ENCODE data around the gene UNC5A.

Gene UNC5A

DNA sequence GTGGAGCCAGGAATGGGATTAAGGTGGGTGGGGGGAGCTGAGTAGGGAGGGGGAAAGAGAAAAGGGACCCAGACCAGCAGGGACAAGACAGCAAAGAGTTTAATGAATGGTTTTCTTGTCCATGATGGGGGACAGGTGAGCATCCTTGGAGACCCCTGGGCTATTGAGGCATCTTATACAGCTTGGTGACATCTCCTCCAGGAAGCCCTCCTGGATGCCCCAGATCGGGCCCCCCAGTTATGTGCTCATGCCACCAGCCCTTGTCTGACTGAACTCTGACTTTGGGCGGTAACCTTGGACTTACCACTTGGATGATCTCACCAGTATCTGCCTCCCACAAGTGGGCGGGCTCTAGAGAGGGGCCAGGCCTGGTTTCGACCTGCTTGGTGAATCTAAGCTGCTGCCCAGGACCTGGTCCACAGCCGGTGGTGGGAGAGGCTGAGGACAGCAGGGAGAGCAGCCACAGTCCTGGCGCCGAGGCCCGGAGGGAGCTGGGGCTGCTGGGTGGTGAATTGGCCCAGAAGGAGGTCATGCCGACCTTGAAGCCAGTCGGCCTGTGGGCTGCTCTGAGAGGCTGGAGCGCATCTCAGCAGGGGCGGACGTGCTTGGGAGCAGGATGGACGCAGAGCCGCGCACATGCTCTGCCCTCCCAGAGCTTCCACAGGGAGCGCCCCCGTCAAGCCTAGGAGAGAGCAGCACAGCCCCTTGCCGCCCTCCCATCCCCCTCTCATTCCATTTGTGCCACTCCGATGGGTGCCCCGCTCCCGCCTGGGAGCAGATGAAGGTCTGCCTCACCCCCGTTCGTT lies 36.2 kb downstream of the UNC5A start:
- POLR2A ChIA-PET: no interaction called here
- DNase-seq (ENCODE audit: extremely low spot score): no peak
- TF ChIP-seq NFRKB (IDR thresholded peaks at IDR 0.05): no peak
- no peak for TF ChIP-seq FOXK2 (IDR thresholded peaks at IDR 0.05)
- no peak for TF ChIP-seq TARDBP (IDR thresholded peaks at IDR 0.05)
- TF ChIP-seq LEF1 (IDR thresholded peaks at IDR 0.05; ENCODE audit: borderline replicate concordance): no peak
- TF ChIP-seq ARNT (IDR thresholded peaks at IDR 0.05): no peak
- CTCF ChIA-PET: no interaction called here

DNA sequence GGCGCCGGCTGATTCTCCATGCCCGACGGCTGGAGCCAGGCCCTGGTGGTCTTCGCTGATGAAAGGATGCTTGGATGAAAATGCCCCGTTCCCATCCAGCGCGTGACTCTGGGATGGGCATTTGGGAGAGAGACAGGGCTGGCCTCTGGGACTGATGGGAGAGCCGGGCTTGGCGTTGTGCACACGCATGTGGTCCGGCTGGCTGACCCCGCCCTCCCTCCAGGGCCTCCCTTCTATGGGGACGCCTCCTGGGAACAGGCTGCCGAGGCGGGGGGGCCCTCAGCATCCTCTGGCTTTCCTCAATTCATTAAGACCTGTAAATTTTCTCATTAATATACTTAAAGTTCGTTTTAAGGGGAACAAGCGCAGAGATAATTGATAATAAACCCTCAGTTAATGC lies 36.8 kb downstream of the UNC5A start:
- TF ChIP-seq ZNF384 (IDR thresholded peaks at IDR 0.05) (no peak), TARDBP (IDR thresholded peaks at IDR 0.05) (no peak)
- DNase-seq (ENCODE audit: extremely low spot score): no peak
- ChIA-PET POLR2A (no interaction called here), CTCF (no interaction called here)

DNA sequence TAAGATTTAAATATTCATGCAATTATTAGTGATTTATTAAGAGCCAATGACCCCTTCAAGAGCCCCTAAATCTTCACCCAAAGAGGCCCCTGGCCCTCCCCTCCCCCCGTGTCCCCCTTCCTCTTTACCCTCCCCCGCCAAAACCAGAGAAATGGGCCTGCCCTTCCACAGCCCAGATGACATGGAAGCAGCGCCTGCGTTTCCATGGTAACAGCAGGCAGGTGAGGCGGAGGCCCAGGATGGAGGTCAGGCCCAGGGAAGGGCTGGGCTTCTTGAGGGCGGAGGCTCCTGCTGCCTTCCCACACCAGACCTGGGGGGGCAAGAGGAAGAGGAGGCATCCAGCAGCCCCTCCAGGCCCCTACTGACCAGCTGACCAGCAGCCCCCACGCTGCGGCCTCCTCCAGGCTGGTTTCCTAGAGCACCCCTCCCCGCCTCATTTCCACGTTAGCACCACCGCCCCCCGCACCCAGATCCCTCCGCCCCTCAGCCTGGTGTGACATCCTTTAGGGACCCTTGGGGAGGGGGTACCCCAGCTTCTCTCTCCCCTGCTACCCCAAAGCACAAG lies 37.4 kb downstream of the UNC5A start:
- POLR2A ChIA-PET: no interaction called here
- CTCF ChIA-PET: no interaction called here
- no peak for DNase-seq (ENCODE audit: extremely low spot score)
- TF ChIP-seq NFRKB (IDR thresholded peaks at IDR 0.05): no peak
- TF ChIP-seq SP1 (IDR thresholded peaks at IDR 0.05): no peak
- no peak for TF ChIP-seq BHLHE40 (IDR thresholded peaks at IDR 0.05; ENCODE audit: borderline replicate concordance)
- no peak for TF ChIP-seq HDGF (IDR thresholded peaks at IDR 0.05; ENCODE audit: borderline replicate concordance)
- no peak for TF ChIP-seq CTBP1 (IDR thresholded peaks at IDR 0.05; ENCODE audit: borderline replicate concordance)
- TF ChIP-seq FOXA1 (IDR thresholded peaks at IDR 0.05): no peak
- TF ChIP-seq ARNT (IDR thresholded peaks at IDR 0.05): no peak
- no peak for TF ChIP-seq LEF1 (IDR thresholded peaks at IDR 0.05; ENCODE audit: borderline replicate concordance)
- no peak for TF ChIP-seq FOXM1 (IDR thresholded peaks at IDR 0.05; ENCODE audit: borderline replicate concordance)
- TF ChIP-seq TARDBP (IDR thresholded peaks at IDR 0.05): no peak
- no peak for TF ChIP-seq ELF4 (IDR thresholded peaks at IDR 0.05)
- TF ChIP-seq SUZ12 (IDR thresholded peaks at IDR 0.05): no peak
- no peak for TF ChIP-seq L3MBTL2 (conservative IDR thresholded peaks at IDR 0.05)
- no peak for TF ChIP-seq ZNF384 (IDR thresholded peaks at IDR 0.05)
- TF ChIP-seq, protein P1, sequence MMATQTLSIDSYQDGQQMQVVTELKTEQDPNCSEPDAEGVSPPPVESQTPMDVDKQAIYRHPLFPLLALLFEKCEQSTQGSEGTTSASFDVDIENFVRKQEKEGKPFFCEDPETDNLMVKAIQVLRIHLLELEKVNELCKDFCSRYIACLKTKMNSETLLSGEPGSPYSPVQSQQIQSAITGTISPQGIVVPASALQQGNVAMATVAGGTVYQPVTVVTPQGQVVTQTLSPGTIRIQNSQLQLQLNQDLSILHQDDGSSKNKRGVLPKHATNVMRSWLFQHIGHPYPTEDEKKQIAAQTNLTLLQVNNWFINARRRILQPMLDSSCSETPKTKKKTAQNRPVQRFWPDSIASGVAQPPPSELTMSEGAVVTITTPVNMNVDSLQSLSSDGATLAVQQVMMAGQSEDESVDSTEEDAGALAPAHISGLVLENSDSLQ (IDR thresholded peaks at IDR 0.05): no peak

DNA sequence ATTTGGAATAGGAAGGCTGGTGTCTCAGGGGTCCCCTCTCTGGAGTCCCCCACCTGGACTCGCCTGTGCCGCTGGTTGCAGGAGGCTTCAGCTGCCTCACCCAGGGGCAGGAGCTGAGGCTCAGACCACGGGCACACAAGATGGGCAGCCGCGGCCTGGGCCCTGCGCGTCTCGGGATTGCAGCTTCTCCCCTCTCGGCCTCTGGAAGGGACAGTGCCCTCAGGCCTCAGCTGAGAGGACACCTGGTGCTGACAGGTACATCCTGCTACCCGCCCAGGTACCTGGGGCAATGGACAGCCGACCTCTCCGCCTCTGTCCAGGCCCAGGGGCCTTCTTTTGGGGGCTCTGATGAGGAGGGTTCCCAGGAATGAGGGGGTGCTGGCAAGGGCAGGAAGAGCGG lies 38.3 kb downstream of the UNC5A start:
- no peak for DNase-seq (ENCODE audit: extremely low spot score)
- ChIA-PET POLR2A (no interaction called here), CTCF (no interaction called here)
- TF ChIP-seq ARNT (IDR thresholded peaks at IDR 0.05) (no peak), ELF4 (IDR thresholded peaks at IDR 0.05) (no peak), SP1 (IDR thresholded peaks at IDR 0.05) (no peak), NFRKB (IDR thresholded peaks at IDR 0.05) (no peak), FOXM1 (IDR thresholded peaks at IDR 0.05; ENCODE audit: borderline replicate concordance) (no peak), CTBP1 (IDR thresholded peaks at IDR 0.05; ENCODE audit: borderline replicate concordance) (no peak), TARDBP (IDR thresholded peaks at IDR 0.05) (no peak), HDGF (IDR thresholded peaks at IDR 0.05; ENCODE audit: borderline replicate concordance) (no peak), BHLHE40 (IDR thresholded peaks at IDR 0.05; ENCODE audit: borderline replicate concordance) (no peak), L3MBTL2 (conservative IDR thresholded peaks at IDR 0.05) (no peak), FOXK2 (IDR thresholded peaks at IDR 0.05) (no peak), SUZ12 (IDR thresholded peaks at IDR 0.05) (no peak), LEF1 (IDR thresholded peaks at IDR 0.05; ENCODE audit: borderline replicate concordance) (no peak), ZNF384 (IDR thresholded peaks at IDR 0.05) (no peak), FOXA1 (IDR thresholded peaks at IDR 0.05) (no peak)
- TF ChIP-seq, protein P1 (IDR thresholded peaks at IDR 0.05): no peak

DNA sequence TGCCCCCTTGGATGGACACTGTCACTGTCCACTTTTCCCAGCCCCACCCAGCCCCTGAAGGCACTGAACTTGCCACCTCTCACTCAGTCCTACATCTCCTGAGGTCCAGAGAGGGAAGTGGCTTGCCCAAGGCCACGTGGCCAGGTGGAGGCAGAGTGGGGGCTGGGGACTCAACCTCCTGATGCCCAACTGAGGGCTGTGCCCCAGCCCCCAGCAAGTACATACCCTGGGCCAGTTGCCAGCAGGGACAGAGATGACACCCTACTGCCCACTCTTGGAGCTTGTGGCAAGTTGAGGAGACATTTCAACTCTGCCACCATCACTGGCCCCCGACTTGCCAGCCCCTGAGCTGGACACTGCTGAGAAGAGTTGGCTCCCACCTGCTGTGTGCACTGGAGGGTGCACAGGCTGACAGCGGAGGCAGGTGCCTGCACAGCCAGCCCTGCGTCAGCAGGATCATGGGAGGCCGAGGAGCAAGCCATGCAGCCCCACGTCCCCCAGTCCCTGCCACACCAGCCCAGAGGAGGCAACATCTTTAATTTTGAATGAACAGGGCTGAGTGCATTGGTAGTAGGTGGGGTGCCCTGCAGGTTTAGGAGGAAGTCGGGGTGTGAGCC lies 39.4 kb downstream of the UNC5A start:
- TF ChIP-seq BHLHE40 (IDR thresholded peaks at IDR 0.05; ENCODE audit: borderline replicate concordance) (no peak), ZNF384 (IDR thresholded peaks at IDR 0.05) (no peak), SUZ12 (IDR thresholded peaks at IDR 0.05) (no peak), ARNT (IDR thresholded peaks at IDR 0.05) (no peak), NFRKB (IDR thresholded peaks at IDR 0.05) (no peak), CTBP1 (IDR thresholded peaks at IDR 0.05; ENCODE audit: borderline replicate concordance) (no peak), ELF4 (IDR thresholded peaks at IDR 0.05) (no peak), FOXK2 (IDR thresholded peaks at IDR 0.05) (no peak), HDGF (IDR thresholded peaks at IDR 0.05; ENCODE audit: borderline replicate concordance) (no peak)
- TF ChIP-seq, protein P1 (IDR thresholded peaks at IDR 0.05): no peak
- ChIA-PET POLR2A (no interaction called here), CTCF (interaction anchor here (0.6 to 0.7 kb wide), 2 partner anchors 140 to 189 kb away, joined by 4 to 5 read pairs; no protein-coding TSS in a partner anchor)

More for the DNA sequence above, 39.4 kb downstream of the UNC5A start:
- no peak for DNase-seq (ENCODE audit: extremely low spot score)

All from HEK293T (cell line).